Measurements from ENCODE around the gene MRAP.

The MRAP gene

DNA sequence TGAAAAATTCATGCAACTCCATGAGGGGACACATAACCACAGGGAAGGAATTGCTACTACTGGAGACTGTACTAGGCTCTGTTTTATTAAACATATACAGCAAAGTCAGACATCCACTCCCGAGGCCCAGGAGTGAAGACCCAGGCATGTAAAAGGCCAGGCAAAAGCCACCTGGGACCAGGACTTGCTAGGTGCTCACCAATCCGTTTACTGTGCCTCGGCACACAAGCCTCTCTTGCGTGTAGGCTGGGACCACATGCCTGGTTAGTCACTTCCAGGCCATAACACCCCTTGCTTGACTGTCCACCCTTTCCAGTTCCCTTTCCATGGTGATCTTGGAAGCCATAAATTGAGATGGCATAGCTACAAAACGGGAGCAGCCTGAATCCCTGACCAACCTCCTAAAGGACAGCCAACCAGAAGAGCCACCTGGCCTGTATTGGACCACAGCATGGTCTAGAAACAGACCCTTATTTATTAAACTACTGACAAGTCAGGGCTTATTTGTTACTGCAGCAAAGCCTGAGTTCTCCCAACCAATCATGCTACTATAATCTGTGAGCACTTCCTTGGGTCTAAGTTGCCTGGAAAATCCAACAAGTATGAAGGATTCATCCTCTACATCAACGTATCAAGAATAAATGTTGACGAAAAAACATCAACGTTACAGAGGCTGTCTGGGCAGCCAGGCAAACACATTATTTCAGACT is 54.5 kb downstream of the MRAP start:
- Histone ChIP-seq H3K27ac (replicated peaks) (no peak overlapping the region), H3K4me3 (replicated peaks; ENCODE audit: insufficient read depth, low read length) (no peak overlapping the region), H3K27me3 (ENCODE audit: insufficient read depth, poor library complexity, severe bottlenecking) (no peaks in the 10 kb centered on the region)
- TF ChIP-seq, protein P1, sequence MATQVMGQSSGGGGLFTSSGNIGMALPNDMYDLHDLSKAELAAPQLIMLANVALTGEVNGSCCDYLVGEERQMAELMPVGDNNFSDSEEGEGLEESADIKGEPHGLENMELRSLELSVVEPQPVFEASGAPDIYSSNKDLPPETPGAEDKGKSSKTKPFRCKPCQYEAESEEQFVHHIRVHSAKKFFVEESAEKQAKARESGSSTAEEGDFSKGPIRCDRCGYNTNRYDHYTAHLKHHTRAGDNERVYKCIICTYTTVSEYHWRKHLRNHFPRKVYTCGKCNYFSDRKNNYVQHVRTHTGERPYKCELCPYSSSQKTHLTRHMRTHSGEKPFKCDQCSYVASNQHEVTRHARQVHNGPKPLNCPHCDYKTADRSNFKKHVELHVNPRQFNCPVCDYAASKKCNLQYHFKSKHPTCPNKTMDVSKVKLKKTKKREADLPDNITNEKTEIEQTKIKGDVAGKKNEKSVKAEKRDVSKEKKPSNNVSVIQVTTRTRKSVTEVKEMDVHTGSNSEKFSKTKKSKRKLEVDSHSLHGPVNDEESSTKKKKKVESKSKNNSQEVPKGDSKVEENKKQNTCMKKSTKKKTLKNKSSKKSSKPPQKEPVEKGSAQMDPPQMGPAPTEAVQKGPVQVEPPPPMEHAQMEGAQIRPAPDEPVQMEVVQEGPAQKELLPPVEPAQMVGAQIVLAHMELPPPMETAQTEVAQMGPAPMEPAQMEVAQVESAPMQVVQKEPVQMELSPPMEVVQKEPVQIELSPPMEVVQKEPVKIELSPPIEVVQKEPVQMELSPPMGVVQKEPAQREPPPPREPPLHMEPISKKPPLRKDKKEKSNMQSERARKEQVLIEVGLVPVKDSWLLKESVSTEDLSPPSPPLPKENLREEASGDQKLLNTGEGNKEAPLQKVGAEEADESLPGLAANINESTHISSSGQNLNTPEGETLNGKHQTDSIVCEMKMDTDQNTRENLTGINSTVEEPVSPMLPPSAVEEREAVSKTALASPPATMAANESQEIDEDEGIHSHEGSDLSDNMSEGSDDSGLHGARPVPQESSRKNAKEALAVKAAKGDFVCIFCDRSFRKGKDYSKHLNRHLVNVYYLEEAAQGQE (IDR thresholded peaks at IDR 0.05; ENCODE audit: insufficient replicate concordance, low read depth), result no peak
- TF ChIP-seq, protein P2, sequence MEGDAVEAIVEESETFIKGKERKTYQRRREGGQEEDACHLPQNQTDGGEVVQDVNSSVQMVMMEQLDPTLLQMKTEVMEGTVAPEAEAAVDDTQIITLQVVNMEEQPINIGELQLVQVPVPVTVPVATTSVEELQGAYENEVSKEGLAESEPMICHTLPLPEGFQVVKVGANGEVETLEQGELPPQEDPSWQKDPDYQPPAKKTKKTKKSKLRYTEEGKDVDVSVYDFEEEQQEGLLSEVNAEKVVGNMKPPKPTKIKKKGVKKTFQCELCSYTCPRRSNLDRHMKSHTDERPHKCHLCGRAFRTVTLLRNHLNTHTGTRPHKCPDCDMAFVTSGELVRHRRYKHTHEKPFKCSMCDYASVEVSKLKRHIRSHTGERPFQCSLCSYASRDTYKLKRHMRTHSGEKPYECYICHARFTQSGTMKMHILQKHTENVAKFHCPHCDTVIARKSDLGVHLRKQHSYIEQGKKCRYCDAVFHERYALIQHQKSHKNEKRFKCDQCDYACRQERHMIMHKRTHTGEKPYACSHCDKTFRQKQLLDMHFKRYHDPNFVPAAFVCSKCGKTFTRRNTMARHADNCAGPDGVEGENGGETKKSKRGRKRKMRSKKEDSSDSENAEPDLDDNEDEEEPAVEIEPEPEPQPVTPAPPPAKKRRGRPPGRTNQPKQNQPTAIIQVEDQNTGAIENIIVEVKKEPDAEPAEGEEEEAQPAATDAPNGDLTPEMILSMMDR (IDR thresholded peaks at IDR 0.05; ENCODE audit: insufficient read depth, low read length), result no peak
- TF ChIP-seq POLR2AphosphoS5 (IDR thresholded peaks at IDR 0.05; ENCODE audit: low read depth), result no peak
- DNase-seq (ENCODE audit: low read depth in 1 of 2, low spot score in 1 of 2), result no peak

DNA sequence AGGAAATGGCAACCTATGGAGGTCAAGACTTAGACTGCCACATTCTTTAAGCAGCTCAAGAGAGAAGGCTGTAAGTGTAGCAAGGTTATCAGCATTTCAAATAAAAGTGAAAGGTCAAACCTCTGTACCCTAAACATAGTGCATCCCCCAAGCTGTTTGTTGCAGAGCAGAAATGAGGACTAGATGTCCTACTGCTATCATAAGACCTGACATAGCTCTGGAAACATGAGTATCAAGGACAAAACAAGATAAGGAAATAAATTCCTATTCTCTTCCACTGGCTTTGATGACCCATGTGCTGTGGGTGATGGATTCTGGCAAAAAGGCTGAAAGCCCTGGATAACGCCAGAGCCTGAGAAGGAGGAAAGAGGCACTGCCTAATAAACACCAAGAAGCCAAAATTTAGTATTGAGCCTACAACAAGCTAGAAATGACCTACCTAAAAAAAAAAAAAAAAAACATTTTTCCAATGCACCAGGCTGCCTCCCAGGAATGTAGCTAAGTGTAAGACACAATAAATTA is 58.3 kb downstream of the MRAP start:
- no peak for DNase-seq (ENCODE audit: low read depth in 1 of 2, low spot score in 1 of 2)
- no peak for TF ChIP-seq GABPA (IDR thresholded peaks at IDR 0.05; ENCODE audit: low read depth)
- TF ChIP-seq, protein P1 (IDR thresholded peaks at IDR 0.05; ENCODE audit: insufficient replicate concordance, low read depth), result no peak
- TF ChIP-seq, protein P2 (IDR thresholded peaks at IDR 0.05; ENCODE audit: insufficient read depth, low read length), result no peak
- no peak for TF ChIP-seq SPI1 (IDR thresholded peaks at IDR 0.05; ENCODE audit: borderline replicate concordance, low read depth)
- no peak for TF ChIP-seq POLR2AphosphoS5 (IDR thresholded peaks at IDR 0.05; ENCODE audit: low read depth)
- H3K4me3 ChIP-seq (replicated peaks; ENCODE audit: insufficient read depth, low read length), result no peak overlapping the region
- H3K27me3 ChIP-seq (ENCODE audit: insufficient read depth, poor library complexity, severe bottlenecking), result no peaks in the 10 kb centered on the region
- no peak overlapping the region for H3K27ac ChIP-seq (replicated peaks)

DNA sequence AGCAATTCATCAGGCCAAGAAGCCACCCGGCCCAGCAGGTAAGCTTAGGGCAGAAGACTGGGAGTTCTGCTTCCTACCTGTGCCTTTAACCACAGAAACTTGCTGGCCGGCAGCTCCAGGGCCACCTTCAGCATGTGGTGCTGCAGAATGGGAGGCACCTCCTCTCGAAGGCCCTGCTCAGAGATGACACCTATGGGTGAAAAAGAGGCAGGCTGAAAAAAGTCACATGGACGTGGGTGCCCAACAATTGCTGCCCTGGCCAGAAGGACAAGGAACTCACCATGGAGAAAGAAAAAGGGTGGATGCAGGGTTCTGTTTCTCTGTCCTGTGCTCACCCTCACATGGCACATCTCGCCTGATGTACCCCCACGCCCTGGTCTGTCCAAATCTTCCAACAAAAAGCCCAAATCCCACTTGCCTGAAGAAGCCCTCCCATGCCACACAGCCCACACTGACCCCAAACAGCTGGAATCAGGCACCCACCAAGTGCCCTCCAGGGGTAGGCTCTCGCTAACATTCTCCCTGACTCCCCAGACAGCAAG is 61.1 kb downstream of the MRAP start:
- TF ChIP-seq POLR2AphosphoS5 (IDR thresholded peaks at IDR 0.05; ENCODE audit: low read depth) (no peak), SPI1 (IDR thresholded peaks at IDR 0.05; ENCODE audit: borderline replicate concordance, low read depth) (no peak), GABPA (IDR thresholded peaks at IDR 0.05; ENCODE audit: low read depth) (no peak)
- TF ChIP-seq, protein P1 (IDR thresholded peaks at IDR 0.05; ENCODE audit: insufficient replicate concordance, low read depth), result no peak
- TF ChIP-seq, protein P2 (IDR thresholded peaks at IDR 0.05; ENCODE audit: insufficient read depth, low read length), result no peak
- H3K27ac ChIP-seq (replicated peaks), result no peak overlapping the region; the same call in 1 of the 2 replicates
- H3K27me3 ChIP-seq (ENCODE audit: insufficient read depth, poor library complexity, severe bottlenecking), result no peaks in the 10 kb centered on the region
- DNase-seq (ENCODE audit: low read depth in 1 of 2, low spot score in 1 of 2), result peak in 1 of 2 experiments; percentile 11
- no peak overlapping the region for H3K4me3 ChIP-seq (replicated peaks; ENCODE audit: insufficient read depth, low read length)

Data from HL-60 (cell line).